ENCODE results near the gene C1orf50. TPM values are rescaled to one million over a fixed set of nuclear protein-coding genes. Genes with fewer than 3 reads are reported as not detected.
A peak's percentile ranks its signal among the peaks of the same experiment; 100 is the strongest.
"Not testable (repeated sequence)": the region's sequence is repeated elsewhere in the genome, so short reads cannot be mapped to it uniquely, and the experiment has no call there.

The C1orf50 gene
- total RNA-seq, 1 experiment from 2014 or later: 5.5 TPM

DNA sequence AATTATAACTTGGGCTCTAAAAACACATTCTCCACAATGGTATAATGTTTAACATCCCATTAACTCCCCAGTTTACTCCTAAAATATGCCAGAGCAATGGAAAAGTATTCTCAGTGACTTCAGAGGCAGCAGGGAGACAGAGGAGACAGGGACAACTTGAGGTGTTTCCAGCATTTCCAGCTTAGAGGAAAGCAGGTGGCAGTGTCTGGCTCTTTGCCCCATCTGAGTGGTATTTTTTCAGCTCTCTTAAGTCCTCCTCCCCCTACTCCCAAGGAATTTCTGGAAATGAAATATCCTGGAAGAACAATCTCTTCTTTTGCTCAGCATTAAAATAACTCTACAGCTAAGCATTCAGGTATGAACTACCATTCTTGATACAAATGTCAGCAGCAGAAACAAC is 39.1 kb downstream of the C1orf50 start:
- Histone ChIP-seq H3K4me3 (ENCODE audit: low read length) (no peak overlapping the region), H3K36me3 (ENCODE audit: insufficient read depth, low read length) (no peaks in the 10 kb centered on the region), H3K9me3 (ENCODE audit: low read length) (no peaks in the 10 kb centered on the region), H3K4me1 (ENCODE audit: low read length) (no peaks in the 10 kb centered on the region), H3K79me2 (ENCODE audit: low read length) (no peaks in the 10 kb centered on the region), H3K4me2 (ENCODE audit: low read depth, low read length, poor library complexity, severe bottlenecking) (no peak overlapping the region), H2AFZ (ENCODE audit: low read length) (no peak overlapping the region), H3K9ac (ENCODE audit: low read length) (no peak overlapping the region), H3K27me3 (ENCODE audit: low read length) (no peaks in the 10 kb centered on the region), H3K27ac (ENCODE audit: low read length) (no peak overlapping the region), H3K9me2 (replicated peaks; ENCODE audit: insufficient read depth, low read length) (no peaks in the 10 kb centered on the region), H4K20me1 (ENCODE audit: insufficient read depth, low read depth, low read length) (no peaks in the 10 kb centered on the region)
- DNase-seq: no peak

DNA sequence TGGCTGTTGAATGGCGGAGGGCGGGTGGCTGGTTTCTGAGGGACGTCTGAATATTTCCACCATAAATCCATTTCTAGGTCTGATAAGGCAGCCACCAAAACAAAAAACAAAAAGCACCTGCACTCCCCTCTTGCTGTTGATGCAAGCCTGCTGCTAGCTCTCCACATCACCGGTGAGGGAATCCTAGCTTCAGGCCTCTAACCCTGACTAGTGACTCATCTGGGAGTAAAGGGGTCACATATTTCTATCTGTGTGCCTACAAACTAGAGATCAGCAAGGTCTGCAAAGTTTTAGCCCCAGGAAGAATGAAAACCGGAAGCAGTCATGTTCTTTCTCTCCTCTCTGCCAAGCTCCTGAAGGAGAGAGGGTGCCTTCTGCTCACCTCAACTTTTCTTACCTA is 39.5 kb downstream of the C1orf50 start:
- H4K20me1 ChIP-seq (ENCODE audit: insufficient read depth, low read depth, low read length): no peaks in the 10 kb centered on the region
- no peaks in the 10 kb centered on the region for H3K36me3 ChIP-seq (ENCODE audit: insufficient read depth, low read length)
- no peaks in the 10 kb centered on the region for H3K27me3 ChIP-seq (ENCODE audit: low read length)
- H3K9me3 ChIP-seq (ENCODE audit: low read length): no peaks in the 10 kb centered on the region
- H2AFZ ChIP-seq (ENCODE audit: low read length): no peak overlapping the region
- no peak overlapping the region for H3K4me2 ChIP-seq (ENCODE audit: low read depth, low read length, poor library complexity, severe bottlenecking)
- H3K4me3 ChIP-seq (ENCODE audit: low read length): no peak overlapping the region
- DNase-seq: no peak
- no peaks in the 10 kb centered on the region for H3K9me2 ChIP-seq (replicated peaks; ENCODE audit: insufficient read depth, low read length)
- no peak overlapping the region for H3K9ac ChIP-seq (ENCODE audit: low read length)
- H3K4me1 ChIP-seq (ENCODE audit: low read length): no peaks in the 10 kb centered on the region
- no peak overlapping the region for H3K27ac ChIP-seq (ENCODE audit: low read length)
- no peaks in the 10 kb centered on the region for H3K79me2 ChIP-seq (ENCODE audit: low read length)

DNA sequence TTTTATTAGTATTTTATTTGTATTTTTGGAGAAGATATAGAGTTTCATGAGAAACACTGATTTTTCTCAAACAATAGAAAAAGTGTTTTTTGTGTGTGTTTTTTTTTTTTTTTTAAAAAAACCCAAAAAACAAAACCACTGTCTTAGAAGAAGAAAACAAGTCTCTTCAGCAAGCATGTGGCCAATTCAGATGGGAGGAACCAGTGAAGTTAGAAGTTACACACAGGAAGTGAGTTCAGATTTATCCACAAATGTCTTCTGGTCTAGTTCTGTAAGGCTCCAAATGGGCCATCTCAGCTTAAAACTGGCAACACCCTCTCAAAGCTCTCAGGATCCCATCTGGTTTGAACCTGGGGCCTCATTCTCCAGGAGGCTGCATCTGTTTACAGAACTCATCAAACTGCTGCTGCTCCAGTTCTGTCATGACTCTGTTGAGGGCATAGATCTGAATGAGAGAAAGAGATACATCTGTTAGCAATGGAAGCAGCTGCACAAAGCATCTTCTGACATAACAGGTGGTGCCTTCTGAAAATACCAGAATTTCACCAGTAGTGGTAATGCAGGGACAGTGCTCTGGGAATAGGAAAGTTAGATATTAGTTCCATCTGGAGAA is 40.1 kb downstream of the C1orf50 start:
- H3K4me2 ChIP-seq (ENCODE audit: low read depth, low read length, poor library complexity, severe bottlenecking): no peak overlapping the region
- H3K9ac ChIP-seq (ENCODE audit: low read length): no peak overlapping the region
- no peak overlapping the region for H3K4me3 ChIP-seq (ENCODE audit: low read length)
- no peaks in the 10 kb centered on the region for H3K36me3 ChIP-seq (ENCODE audit: insufficient read depth, low read length)
- no peaks in the 10 kb centered on the region for H3K9me2 ChIP-seq (replicated peaks; ENCODE audit: insufficient read depth, low read length)
- no peak overlapping the region for H3K27ac ChIP-seq (ENCODE audit: low read length)
- no peaks in the 10 kb centered on the region for H3K4me1 ChIP-seq (ENCODE audit: low read length)
- no peak overlapping the region for H2AFZ ChIP-seq (ENCODE audit: low read length)
- H3K79me2 ChIP-seq (ENCODE audit: low read length): no peaks in the 10 kb centered on the region
- H3K27me3 ChIP-seq (ENCODE audit: low read length): no peaks in the 10 kb centered on the region
- DNase-seq: no peak
- no peaks in the 10 kb centered on the region for H3K9me3 ChIP-seq (ENCODE audit: low read length)
- H4K20me1 ChIP-seq (ENCODE audit: insufficient read depth, low read depth, low read length): no peaks in the 10 kb centered on the region

DNA sequence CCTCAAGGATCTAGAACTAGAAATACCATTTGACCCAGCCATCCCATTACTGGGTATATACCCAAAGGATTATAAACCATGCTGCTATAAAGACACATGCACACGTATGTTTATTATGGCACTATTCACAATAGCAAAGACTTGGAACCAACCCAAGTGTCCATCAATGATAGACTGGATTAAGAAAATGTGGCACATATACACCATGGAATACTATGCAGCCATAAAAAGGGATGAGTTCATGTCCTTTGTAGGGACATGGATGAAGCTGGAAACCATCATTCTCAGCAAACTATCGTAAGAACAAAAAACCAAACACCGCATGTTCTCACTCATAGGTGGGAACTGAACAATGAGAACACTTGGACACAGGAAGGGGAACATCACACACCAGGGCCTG is 47.8 kb downstream of the C1orf50 start:
- H2AFZ ChIP-seq (ENCODE audit: low read length); H3K36me3 ChIP-seq (ENCODE audit: insufficient read depth, low read length); H3K4me2 ChIP-seq (ENCODE audit: low read depth, low read length, poor library complexity, severe bottlenecking); H4K20me1 ChIP-seq (ENCODE audit: insufficient read depth, low read depth, low read length); H3K27me3 ChIP-seq (ENCODE audit: low read length); H3K4me3 ChIP-seq (ENCODE audit: low read length); H3K9me2 ChIP-seq (replicated peaks; ENCODE audit: insufficient read depth, low read length); H3K27ac ChIP-seq (ENCODE audit: low read length); DNase-seq; H3K9me3 ChIP-seq (ENCODE audit: low read length); H3K9ac ChIP-seq (ENCODE audit: low read length); H3K79me2 ChIP-seq (ENCODE audit: low read length): not testable (repeated sequence)
- peaks cover 16% of the 10 kb centered on the region for H3K4me1 ChIP-seq (ENCODE audit: low read length)

DNA sequence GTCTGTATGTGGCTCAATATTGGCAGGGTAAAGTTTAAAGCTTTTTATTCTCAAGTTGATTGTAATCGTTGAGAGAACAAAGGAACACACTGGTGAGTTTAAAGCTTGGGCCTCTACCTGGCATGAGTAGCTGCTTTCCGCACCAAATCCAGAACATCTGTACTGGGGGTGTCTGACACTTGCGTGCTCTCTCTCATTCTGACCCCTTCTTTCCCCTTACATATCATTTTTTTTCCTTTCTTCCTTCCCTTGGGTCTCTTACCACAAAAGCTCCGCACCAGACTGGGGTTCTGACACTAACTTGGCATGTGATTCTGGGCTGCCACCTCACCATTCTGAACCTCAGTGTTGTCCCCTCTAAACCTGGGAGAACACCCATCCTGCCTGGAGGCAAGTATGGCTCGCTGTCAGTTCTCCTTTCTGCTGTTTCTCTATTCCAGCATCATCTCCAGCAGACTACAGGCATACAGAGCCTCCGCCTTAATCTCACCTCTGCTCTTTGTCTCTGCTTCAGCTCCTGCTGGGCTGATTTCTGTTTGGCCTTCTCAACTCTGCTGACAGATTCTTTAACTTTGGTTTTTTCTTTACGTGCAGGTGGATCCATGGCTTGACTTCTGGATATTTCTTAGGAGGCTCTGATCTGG is 49.0 kb downstream of the C1orf50 start:
- Histone ChIP-seq H3K36me3 (ENCODE audit: insufficient read depth, low read length) (no peaks in the 10 kb centered on the region), H3K4me1 (ENCODE audit: low read length) (peaks cover 16% of the 10 kb centered on the region), H3K79me2 (ENCODE audit: low read length) (no peaks in the 10 kb centered on the region), H3K27ac (ENCODE audit: low read length) (no peak overlapping the region), H4K20me1 (ENCODE audit: insufficient read depth, low read depth, low read length) (no peaks in the 10 kb centered on the region), H3K27me3 (ENCODE audit: low read length) (no peaks in the 10 kb centered on the region), H3K4me3 (ENCODE audit: low read length) (peak overlapping the region; percentile 83), H2AFZ (ENCODE audit: low read length) (peak overlapping the region; percentile 58; the same call in 1 of the 2 replicates), H3K9me3 (ENCODE audit: low read length) (no peaks in the 10 kb centered on the region), H3K9ac (ENCODE audit: low read length) (peak overlapping the region; percentile 78), H3K9me2 (replicated peaks; ENCODE audit: insufficient read depth, low read length) (no peaks in the 10 kb centered on the region), H3K4me2 (ENCODE audit: low read depth, low read length, poor library complexity, severe bottlenecking) (peak overlapping the region; percentile 83)
- peak; percentile 42 for DNase-seq

DNA sequence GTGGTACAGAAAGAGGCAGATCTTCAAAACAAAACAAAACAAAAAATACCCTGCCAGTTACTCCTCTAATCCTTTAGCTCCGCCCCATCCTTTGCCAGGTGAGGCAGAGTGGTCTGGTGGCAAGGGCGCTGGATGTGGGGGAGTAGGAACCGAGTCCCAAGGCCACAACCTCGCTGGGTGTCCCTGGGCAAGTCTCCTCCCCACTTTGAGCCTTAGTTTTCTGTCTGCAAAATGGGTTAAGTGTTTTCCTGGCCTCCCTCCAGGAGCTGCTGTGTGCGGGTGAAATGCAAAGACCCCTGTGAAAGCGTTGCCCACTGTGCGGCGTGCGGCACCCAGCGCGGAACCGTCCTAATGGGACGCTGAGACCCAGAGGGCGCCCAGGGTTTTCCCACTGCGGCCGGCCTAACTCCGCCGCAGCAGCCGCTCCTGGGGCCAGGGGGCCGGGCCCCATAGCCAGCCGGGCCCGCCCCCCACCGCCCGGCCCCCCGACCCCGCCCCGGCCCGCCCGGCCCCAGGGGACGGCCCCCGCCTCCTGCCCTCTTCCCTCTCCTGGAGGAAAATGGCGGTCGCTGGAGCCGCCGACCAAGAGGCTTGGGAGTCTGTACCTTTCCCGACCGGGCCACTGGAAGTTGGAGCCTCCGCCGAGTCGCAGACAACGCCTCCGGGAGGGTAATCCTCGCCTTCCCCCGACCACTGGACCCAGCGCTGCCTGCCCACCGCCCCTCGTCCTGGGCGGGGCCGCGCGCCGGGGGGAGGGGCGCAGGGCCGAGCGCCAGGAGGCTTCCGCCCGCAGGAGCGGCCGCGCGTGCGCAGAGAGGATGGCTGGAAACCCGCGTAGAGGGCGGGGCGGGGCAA is 49.8 kb downstream of the C1orf50 start, which contains the start of the genes ERMAP and SVBP:
TSS of gene ERMAP (plus strand) at position 538 of the 855 bp plus-strand sequence. CDS start 13,327 bp downstream, outside the sequence.
TSS of gene SVBP (minus strand) at position 813 of the 855 bp plus-strand sequence. CDS start 853 bp downstream, outside the sequence.
- Histone ChIP-seq H4K20me1 (ENCODE audit: insufficient read depth, low read depth, low read length) (no peaks in the 10 kb centered on the region), H2AFZ (ENCODE audit: low read length) (peak within 1 kb of the TSS; percentile 91; the same call in 1 of the 2 replicates), H3K4me3 (ENCODE audit: low read length) (peak within 1 kb of the TSS; percentile 83), H3K27ac (ENCODE audit: low read length) (0 out of 2 replicates have a peak within 1 kb of the TSS, but pooled peaks have one; percentile 42), H3K9ac (ENCODE audit: low read length) (peak within 1 kb of the TSS; percentile 86), H3K36me3 (ENCODE audit: insufficient read depth, low read length) (no peaks in the 10 kb centered on the region), H3K4me2 (ENCODE audit: low read depth, low read length, poor library complexity, severe bottlenecking) (peak within 1 kb of the TSS; percentile 83), H3K9me3 (ENCODE audit: low read length) (no peaks in the 10 kb centered on the region), H3K4me1 (ENCODE audit: low read length) (peaks cover 16% of the 10 kb centered on the region), H3K79me2 (ENCODE audit: low read length) (no peaks in the 10 kb centered on the region), H3K27me3 (ENCODE audit: low read length) (no peaks in the 10 kb centered on the region), H3K9me2 (replicated peaks; ENCODE audit: insufficient read depth, low read length) (no peaks in the 10 kb centered on the region)
- peak; percentile 97 for DNase-seq

DNA sequence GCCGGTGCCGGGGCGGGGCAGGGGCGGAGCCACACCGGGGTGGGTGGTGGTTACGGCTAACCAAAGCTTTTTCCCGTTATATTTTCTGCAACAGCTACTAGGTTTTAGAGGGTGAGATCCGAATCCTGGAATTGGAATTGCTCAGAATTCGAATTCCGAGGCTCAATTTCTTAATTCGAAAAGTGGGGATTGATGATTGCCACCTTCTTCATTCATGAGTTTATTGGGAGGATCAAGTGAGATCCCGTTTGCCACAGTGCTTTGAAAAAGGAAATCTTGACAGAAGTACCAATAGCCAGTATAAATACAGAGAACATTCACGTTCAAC is 50.4 kb downstream of the C1orf50 start:
- peak overlapping the region; percentile 43 for H3K9ac ChIP-seq (ENCODE audit: low read length)
- DNase-seq: peak; percentile 41
- no peak overlapping the region for H3K27ac ChIP-seq (ENCODE audit: low read length)
- H3K4me3 ChIP-seq (ENCODE audit: low read length): peak overlapping the region; percentile 83
- no peaks in the 10 kb centered on the region for H4K20me1 ChIP-seq (ENCODE audit: insufficient read depth, low read depth, low read length)
- H2AFZ ChIP-seq (ENCODE audit: low read length): 0 out of 2 replicates have a peak overlapping the region, but pooled peaks have one; percentile 40
- H3K4me2 ChIP-seq (ENCODE audit: low read depth, low read length, poor library complexity, severe bottlenecking): peak overlapping the region; percentile 83
- H3K27me3 ChIP-seq (ENCODE audit: low read length): no peaks in the 10 kb centered on the region
- no peaks in the 10 kb centered on the region for H3K9me2 ChIP-seq (replicated peaks; ENCODE audit: insufficient read depth, low read length)
- H3K4me1 ChIP-seq (ENCODE audit: low read length): peaks cover 16% of the 10 kb centered on the region
- H3K79me2 ChIP-seq (ENCODE audit: low read length): no peaks in the 10 kb centered on the region
- H3K9me3 ChIP-seq (ENCODE audit: low read length): no peaks in the 10 kb centered on the region
- H3K36me3 ChIP-seq (ENCODE audit: insufficient read depth, low read length): no peaks in the 10 kb centered on the region

DNA sequence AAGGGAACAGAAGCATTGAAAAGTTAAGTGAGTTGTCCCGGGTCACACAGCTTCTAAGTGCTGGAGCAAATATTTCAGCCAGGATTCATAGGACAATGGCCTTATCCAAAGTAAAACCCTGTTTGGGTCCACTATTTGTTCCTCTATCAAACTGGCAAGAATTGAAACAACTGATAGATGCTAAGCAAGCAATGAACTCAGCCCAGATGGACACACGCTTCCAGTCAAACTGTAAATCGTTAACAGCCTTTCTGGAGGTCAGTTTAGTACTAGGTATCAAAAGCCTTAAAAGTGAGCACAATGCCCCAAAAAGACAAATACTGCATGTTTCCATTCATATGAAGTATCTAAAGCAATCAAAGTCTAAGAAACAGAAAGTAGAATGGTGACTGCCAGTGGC is 50.9 kb downstream of the C1orf50 start:
- Histone ChIP-seq H3K4me1 (ENCODE audit: low read length) (peaks cover 21% of the 10 kb centered on the region), H3K27ac (ENCODE audit: low read length) (no peak overlapping the region), H3K4me3 (ENCODE audit: low read length) (peak overlapping the region; percentile 83), H3K9ac (ENCODE audit: low read length) (no peak overlapping the region), H3K9me3 (ENCODE audit: low read length) (no peaks in the 10 kb centered on the region), H3K4me2 (ENCODE audit: low read depth, low read length, poor library complexity, severe bottlenecking) (peak overlapping the region; percentile 83), H2AFZ (ENCODE audit: low read length) (0 out of 2 replicates have a peak overlapping the region, but pooled peaks have one; percentile 40), H4K20me1 (ENCODE audit: insufficient read depth, low read depth, low read length) (no peaks in the 10 kb centered on the region), H3K79me2 (ENCODE audit: low read length) (no peaks in the 10 kb centered on the region), H3K36me3 (ENCODE audit: insufficient read depth, low read length) (no peaks in the 10 kb centered on the region), H3K9me2 (replicated peaks; ENCODE audit: insufficient read depth, low read length) (no peaks in the 10 kb centered on the region), H3K27me3 (ENCODE audit: low read length) (no peaks in the 10 kb centered on the region)
- no peak for DNase-seq

Data from Karpas-422 (cell line).